GM21360 (cell line): ENCODE data around the gene CRHBP.
"Not testable (repeated sequence)": the region's sequence is repeated elsewhere in the genome, so short reads cannot be mapped to it uniquely, and the experiment has no call there.

ENCODE experiments used
- ATAC-seq: cut with Tn5 transposase; IDR thresholded peaks from one replicate; pipeline ENCODE4 v1.9.1; 2021; ENCODE audit warnings: mild to moderate bottlenecking, moderate library complexity; ENCODE audit not compliant: unreplicated experiment

The CRHBP gene

DNA sequence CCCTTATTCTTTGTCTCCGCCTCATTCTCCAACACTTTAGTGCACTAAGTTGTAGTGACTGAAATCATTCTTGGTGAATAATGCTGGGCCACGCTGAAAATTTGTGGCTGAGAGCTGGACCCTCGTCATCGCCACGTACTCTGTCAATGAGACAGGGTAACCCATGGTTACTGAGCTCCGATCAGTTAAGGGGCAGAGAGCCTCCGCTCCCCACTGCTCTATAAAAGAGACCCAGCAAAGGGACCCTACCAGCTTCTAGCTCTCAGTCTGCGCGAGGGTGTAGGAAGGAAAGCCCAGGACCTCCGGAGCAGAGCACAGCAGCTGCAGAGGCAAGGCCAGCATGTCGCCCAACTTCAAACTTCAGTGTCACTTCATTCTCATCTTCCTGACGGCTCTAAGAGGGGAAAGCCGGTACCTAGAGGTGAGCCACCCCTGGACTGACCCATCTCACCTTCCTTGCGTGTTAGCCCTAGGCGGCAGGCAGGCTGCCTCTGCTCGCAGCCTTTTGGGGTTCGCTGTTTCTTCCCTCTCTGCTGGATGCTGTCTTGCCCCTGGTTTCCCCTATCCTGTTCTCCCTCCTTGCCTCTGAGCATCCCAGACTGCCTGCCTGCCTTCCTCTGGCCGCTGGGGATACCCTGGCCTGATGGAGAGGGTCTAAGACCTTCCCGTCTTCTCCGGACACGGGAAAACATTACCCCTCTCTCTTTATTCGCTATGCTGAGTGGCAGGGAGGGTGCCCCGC lies at the start of gene CRHBP:
Gene CRHBP (plus strand): TSS at position 251 of the 742 bp plus-strand sequence. CDS start 90 bp downstream, at position 341.
- ATAC-seq: no peak

DNA sequence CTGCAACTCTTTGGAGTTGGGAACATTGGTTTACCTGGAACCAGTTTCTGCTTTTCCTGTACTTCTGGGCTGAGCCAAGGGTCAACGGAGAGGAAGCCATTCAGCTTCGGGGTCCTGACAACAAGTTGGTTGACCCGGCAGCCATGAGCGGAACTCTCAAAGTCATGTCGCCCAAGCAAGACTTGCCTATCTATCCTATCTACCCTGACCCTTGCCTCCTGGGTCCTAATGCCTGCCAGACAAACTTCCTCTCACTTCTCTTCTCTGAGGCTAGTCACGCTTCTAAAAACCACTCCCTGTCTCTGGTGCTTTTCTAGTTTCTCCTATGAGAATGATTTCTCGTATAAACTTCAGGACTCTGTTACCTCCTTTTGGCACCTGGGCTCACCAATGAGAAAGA lies 44.7 kb upstream of the CRHBP start:
- ATAC-seq: no peak

- ATAC-seq: not testable (repeated sequence)
Measured at GRCh38 chr5:76910344-76910933, 42.4 kb upstream of the CRHBP start.

- not testable (repeated sequence) for ATAC-seq
Measured at GRCh38 chr5:76914671-76915070, 38.2 kb upstream of the CRHBP start.

GRCh38 chr5:76918539-76918938 lies 34.3 kb upstream of the CRHBP start:
- no peak for ATAC-seq

DNA sequence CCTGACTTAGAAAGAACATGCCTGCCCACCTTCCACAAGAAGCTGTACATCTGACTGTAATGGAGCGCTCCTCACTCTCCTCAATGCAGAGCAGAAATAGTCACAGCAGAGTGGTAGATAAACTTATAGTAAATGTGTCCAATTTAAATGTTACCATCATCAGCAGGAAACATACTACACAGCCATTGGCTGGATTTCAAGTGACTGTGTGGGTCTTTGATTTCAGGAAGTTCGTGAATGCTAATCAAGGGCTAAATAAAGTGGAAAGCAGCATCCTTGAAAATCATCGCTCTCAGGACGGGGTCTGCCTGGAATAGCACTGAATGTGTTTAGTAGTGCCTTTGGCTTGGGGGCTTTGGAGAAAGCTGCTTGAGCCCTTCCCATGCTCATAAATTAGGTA lies 32.4 kb upstream of the CRHBP start:
- no peak for ATAC-seq

DNA sequence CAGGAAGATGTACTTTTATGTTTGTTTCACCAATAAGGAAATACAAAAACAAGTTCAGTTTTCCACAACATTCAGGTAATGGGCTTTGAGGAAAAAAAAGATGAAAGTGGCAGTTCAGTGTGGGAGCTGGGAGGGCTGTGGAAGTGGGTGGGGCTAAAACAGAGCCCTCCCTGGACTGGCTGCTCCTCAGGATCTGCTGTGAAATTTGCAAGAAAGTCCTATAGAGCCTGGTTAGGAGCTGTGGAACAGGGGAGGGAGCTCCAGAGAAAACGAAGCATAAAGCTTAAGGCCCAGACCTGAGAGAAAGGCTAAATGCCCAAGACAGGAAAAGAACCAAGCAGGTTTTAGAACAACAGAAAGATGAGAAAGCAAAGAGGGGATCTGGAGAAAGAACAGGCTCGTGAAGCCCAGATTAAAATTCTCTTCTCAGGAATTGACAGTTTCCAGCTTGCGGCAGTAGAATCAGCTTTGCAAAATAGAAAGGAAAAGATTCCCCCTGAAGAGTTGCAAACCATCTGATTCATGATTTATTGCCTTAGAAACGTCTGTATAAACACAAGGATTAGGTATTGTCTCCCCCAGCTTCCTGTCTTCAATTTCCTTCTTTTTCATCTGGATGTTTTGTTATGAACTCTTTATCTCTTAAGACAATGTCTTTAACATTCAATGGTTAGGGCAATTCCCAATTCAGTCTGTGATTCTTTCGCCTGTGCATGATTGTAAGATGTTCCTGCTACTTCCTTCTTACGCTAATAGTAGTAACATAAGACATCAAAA lies 26.3 kb upstream of the CRHBP start:
- no peak for ATAC-seq

DNA sequence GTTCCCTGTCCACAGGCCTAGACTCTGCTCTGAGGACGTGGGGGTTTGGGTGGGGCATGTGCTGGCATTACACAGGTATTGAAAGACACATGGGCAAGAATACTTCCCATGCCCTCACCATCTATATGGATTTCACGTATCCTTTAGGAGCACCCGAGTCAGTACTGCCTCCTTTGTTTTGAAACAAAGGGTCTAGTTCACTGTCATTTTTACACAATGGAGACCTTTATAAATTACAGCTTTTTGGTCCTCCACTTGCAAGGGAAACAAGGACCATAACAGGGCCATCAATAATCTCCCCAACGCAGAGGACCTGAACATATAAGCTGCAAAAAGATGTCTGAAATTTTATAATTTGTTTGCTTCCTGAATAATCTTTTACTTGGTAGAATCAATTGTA lies 24.9 kb upstream of the CRHBP start:
- no peak for ATAC-seq

- no peak for ATAC-seq
Measured at GRCh38 chr5:76930083-76930482, 22.8 kb upstream of the CRHBP start.

DNA sequence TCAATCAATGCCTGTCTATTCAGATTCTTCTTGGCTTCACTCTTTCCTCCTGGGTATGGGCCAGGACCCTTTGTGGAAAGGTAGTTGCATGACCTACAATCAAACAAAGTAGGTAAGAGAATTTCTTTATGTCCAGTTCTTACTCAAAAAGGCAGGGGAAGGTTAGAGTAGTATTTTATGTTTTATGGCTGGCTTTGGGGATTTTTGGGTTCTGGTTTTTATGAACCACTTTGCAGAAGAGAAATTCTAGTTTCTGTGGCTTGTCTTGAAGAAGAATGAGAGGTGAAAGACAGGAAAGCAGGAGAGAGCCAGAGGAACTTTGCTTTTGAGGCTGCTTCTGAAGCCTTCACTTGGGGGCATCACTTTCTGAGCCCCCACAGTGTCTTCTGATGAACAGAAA lies 14.7 kb upstream of the CRHBP start:
- no peak for ATAC-seq

DNA sequence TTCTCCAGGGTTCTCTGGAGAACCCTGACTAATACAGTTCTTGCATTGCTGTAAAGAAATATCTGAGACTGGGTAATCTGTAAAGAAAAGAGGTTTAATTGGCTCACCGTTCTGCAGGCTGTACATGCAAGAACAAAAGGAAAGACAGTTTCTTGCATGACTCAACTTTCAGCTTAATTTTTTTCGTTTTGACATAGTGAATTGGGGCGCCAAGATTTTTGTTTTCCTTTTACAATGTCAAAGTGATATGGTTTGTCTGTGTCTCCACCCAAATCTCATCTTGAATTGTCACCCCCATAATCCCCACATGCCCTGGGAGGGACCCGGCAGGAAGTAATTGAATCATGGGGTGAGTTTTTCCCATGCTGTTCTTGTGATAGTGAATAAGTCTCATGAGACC lies 11.8 kb upstream of the CRHBP start:
- ATAC-seq: no peak

DNA sequence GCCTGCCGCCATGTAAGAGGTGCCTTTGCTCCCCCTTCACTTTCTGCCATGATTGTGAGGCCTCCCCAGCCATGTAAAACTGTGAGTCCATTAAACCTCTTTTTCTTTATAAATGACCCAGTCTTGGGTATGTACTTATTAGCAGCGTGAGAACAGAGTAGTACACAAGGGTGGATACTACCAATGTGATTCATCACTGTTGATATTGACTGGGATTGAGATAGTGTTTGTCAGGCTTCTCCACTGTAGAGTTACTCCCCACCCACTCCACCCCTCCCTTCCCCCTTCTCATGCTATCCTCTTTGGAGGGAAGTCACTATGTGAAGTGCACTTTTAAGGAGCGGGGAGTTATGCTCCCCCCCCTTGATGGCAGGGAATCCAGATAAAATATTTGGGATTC lies 11.4 kb upstream of the CRHBP start:
- no peak for ATAC-seq

DNA sequence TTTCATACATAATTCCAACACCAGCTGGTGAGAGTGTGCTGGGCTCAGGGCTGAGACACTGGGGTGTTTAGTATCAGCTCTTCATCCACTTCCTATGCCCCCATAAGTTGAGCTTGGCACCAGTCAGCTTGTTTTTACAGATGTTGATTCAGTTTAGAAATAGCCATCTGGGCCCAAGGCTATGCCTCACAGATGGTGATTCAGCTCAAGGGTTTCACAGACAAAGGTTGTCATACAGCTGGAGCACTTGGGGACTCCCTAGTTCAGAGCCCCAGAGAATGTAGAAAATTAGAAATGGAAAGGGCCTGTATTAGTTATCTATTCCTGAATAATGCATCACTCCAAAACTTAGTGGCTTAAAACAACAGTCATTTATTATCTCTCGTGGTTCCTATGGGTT lies 10.3 kb upstream of the CRHBP start:
- no peak for ATAC-seq

DNA sequence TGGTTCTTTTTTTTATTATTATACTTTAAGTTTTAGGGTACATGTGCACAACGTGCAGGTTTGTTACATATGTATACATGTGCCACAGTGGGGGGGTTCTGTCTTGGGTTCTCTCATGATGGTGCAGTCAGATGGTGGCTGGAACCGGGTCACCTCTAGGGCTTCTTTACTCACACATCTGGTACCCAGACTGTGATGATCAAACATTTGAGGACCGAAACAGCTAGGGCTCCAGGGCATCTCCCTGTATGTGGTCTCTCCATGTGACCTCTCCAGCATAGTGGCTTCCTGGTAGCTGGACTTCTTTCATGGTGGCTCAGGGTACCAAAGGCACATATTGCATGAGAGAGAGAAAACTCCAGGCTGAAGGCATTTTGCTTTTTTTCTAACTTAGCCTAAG lies 9.8 kb upstream of the CRHBP start:
- ATAC-seq: no peak

DNA sequence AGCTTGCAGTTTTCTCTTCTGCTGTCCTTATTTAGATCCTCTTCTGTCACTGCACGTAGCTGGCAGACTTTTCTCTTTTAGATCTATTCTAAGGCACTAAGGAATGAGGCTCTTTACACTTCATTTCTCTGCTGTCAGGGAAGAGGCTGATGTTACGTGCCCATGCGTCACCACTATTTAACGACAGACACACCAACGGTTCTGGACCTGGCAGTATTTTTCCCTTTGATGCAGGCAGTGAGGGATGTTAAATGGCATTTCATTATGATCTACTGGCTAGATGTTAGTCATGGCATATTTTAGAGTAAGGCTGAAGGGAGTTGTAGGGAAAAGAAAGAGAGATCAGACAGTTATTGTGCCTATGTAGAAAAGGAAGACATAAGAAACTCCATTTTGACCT lies 8.2 kb upstream of the CRHBP start:
- ATAC-seq: no peak

DNA sequence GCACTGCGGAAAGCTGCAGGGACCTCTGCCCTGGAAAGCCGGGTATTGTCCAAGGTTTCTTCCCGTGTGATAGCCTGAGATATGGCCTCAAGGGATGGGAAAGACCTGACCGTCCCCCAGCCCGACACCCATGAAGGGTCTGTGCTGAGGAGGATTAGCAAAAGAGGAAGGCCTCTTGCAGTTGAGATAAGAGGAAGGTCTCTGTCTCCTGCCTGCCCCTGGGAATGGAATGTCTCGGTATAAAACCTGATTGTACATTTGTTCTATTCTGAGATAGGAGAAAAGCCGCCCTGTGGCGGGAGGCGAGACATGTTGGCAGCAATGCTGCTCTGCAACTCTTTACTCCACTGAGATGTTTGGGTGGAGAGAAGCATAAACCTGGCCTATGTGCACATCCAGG lies 7.6 kb upstream of the CRHBP start:
- not testable (repeated sequence) for ATAC-seq

DNA sequence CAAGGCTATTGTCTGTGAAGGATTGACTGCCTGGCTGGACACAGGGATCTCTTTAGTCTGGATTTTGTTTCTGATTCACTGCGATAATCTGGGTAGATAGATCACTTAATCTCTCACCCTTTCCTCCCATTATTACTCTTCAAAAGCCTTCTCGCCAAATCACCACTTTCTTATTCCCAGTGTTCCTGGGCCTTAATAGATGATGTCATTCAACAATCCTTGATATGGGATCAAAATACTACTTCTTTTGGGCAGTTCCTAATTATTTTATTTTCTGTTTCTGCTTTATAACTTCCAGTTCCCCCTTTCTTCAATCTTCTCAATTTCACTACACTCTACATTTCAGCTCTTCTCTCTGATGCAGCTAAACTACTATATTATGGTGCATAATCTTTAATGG lies 6.8 kb upstream of the CRHBP start:
- no peak for ATAC-seq

- no peak for ATAC-seq
Measured at GRCh38 chr5:76947082-76947503, 5.8 kb upstream of the CRHBP start.

DNA sequence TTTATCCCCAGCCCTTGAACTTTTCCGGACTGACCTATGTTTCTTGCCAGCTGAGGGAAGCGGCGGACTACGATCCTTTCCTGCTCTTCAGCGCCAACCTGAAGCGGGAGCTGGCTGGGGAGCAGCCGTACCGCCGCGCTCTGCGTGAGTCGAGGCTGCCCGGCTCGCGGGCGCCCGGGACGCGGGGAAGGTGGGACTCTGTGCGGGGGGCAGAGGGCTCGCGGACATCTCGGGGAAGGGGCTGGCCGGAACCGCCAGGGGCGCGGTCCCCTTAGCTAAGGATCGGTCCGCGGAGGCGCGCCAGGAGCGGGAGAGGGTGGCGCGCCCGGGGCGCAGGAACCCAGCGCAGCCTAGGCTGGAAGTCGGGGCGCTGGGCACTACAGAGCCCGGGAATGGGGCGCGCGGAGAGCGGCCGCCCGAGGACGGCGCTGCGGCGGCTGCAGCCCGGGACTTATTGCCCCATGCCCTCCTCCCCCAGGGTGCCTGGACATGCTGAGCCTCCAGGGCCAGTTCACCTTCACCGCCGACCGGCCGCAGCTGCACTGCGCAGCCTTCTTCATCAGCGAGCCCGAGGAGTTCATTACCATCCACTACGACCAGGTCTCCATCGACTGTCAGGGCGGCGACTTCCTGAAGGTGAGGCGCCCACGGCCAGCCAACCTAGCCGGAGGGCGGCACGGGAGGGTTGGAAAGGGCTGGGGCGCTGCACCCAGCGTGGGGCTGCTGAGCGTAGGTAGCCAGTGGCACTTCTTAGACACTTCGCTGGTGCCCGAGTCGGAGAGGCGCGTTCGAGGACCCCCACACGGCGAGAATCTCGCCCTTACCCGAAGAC lies 922 bp downstream of the CRHBP start:
- no peak for ATAC-seq

- no peak for ATAC-seq
Measured at GRCh38 chr5:76954383-76954763, 1.5 kb downstream of the CRHBP start.

DNA sequence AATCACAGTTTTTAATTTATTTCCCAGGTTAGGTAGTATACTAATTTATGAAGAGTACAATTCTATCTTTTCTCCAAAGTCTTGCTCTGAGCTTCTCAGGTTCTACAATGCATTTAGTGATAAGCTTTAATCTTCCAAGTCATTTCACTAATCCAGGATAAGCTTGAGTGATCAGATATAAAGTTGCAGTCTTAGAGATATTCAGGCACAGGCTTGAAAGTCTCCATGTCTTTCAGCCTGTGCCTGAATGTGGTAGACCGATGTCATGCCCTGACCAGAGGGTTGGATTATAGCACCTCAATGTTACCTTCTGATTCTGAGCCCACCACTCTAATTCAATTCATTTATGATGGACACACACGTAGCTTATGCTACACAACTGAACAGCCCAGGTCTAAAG lies 3.2 kb downstream of the CRHBP start:
- no peak for ATAC-seq
